H1 (cell line): ENCODE data around the gene PELO. TPM values are rescaled to one million over a fixed set of nuclear protein-coding genes. Genes with fewer than 3 reads are reported as not detected.
A peak's percentile ranks its signal among the peaks of the same experiment; 100 is the strongest.

Experiments used
- CTCF ChIA-PET: fragments of 300-600 bp; sonication (Branson Sonifier 250); formaldehyde crosslinking; loops from one replicate; lab custom pipeline; 2021; ENCODE audit not compliant: partially characterized antibody; lab: Charles Lee
- POLR2A ChIA-PET: fragments of 300-600 bp; sonication (Branson Sonifier 250); formaldehyde crosslinking; loops from one replicate; lab custom pipeline; 2021; ENCODE audit warnings: inconsistent platforms; ENCODE audit not compliant: partially characterized antibody; lab: Charles Lee
- DNase-seq, 2 experiments: peaks; one replicate each; pipeline versions ENCODE4 v3.0.0 to v3.0.0-alpha.2; 2010 to 2022; ENCODE audit warnings: low spot score in 2 of 2, low read depth in 1 of 2, mixed read lengths in 1 of 2
- FAIRE-seq: peaks from 2 replicates; lab custom pipeline; 2011; peaks lifted over from hg19 to GRCh38; lab: Jason Lieb, UNC
- H2AFZ ChIP-seq: 2 replicates; pipeline ENCODE4 v1.8.1; 2012; ENCODE audit warnings: low read length, inconsistent platforms
- H2AK5ac ChIP-seq: 2 replicates; pipeline ENCODE4 v1.6.1; 2013; ENCODE audit warnings: low read depth, low read length
- H2BK120ac ChIP-seq: replicated peaks from 2 replicates; pipeline ENCODE3; 2013; ENCODE audit warnings: low read depth, low read length, inconsistent platforms
- H2BK12ac ChIP-seq: 2 replicates; pipeline ENCODE4 v1.6.1; 2013; ENCODE audit warnings: low read depth, low read length
- H2BK15ac ChIP-seq: 2 replicates; pipeline ENCODE4 v1.6.1; 2013; ENCODE audit warnings: low read length
- H2BK20ac ChIP-seq: 2 replicates; pipeline ENCODE4 v1.6.1; 2013; ENCODE audit warnings: low read length
- H2BK5ac ChIP-seq: 2 replicates; pipeline ENCODE4 v1.6.1; 2013; ENCODE audit warnings: low read depth, low read length
- H3K14ac ChIP-seq: 2 replicates; pipeline ENCODE4 v1.6.1; 2013; ENCODE audit warnings: inconsistent platforms; ENCODE audit not compliant: insufficient read length
- H3K18ac ChIP-seq: 2 replicates; pipeline ENCODE4 v1.6.1; 2013; ENCODE audit warnings: low read length; ENCODE audit errors: extremely low read depth
- H3K23ac ChIP-seq: 2 replicates; pipeline ENCODE4 v1.6.1; 2013; ENCODE audit warnings: inconsistent platforms; ENCODE audit not compliant: insufficient read length
- H3K23me2 ChIP-seq: 2 replicates; pipeline ENCODE4 v1.6.1; 2013; ENCODE audit warnings: low read depth, low read length
- H3K27ac ChIP-seq: 2 replicates; pipeline ENCODE4 v1.6.1; 2011; ENCODE audit warnings: low read depth, low read length, inconsistent platforms
- H3K27me3 ChIP-seq, 4 experiments: replicated peaks in 1 of 4; 1 replicate in 1 of 4; 2 replicates in 3 of 4; pipeline versions ENCODE4 v1.6.1 to v1.8.1; 2011 to 2013; ENCODE audit warnings: low read length in 3 of 4, mild to moderate bottlenecking in 3 of 4, inconsistent platforms in 2 of 4, mixed read lengths in 2 of 4, moderate library complexity in 1 of 4; ENCODE audit not compliant: control insufficient read depth in 3 of 4, insufficient read depth in 3 of 4; ENCODE audit errors: extremely low read depth in 1 of 4
- H3K36me3 ChIP-seq, 4 experiments: 2 replicates each; pipeline versions ENCODE4 v1.6.1 to v1.8.1; 2011 to 2013; ENCODE audit warnings: mild to moderate bottlenecking in 4 of 4, low read length in 3 of 4, moderate library complexity in 2 of 4, control low read depth in 1 of 4, inconsistent platforms in 1 of 4; ENCODE audit not compliant: insufficient read depth in 4 of 4, control insufficient read depth in 2 of 4
- H3K4ac ChIP-seq: replicated peaks from 2 replicates; pipeline ENCODE3; 2013; ENCODE audit warnings: low read length, low read depth, mixed read lengths, inconsistent platforms; ENCODE audit not compliant: insufficient read length
- H3K4me1 ChIP-seq, 4 experiments: replicated peaks in 1 of 4; 1 replicate in 1 of 4; 2 replicates in 3 of 4; pipeline versions ENCODE4 v1.6.1 to v1.8.1; 2011 to 2013; ENCODE audit warnings: low read length in 3 of 4, inconsistent platforms in 2 of 4, mixed read lengths in 1 of 4; ENCODE audit not compliant: insufficient read depth in 4 of 4, control insufficient read depth in 3 of 4
- H3K4me2 ChIP-seq, 2 experiments: 2 replicates each; pipeline versions ENCODE4 v1.6.1 to v1.8.1; 2011 to 2013; ENCODE audit warnings: low read depth in 2 of 2, low read length in 2 of 2, control low read depth in 1 of 2, inconsistent platforms in 1 of 2, mild to moderate bottlenecking in 1 of 2; ENCODE audit not compliant: insufficient read depth in 1 of 2
- H3K4me3 ChIP-seq, 4 experiments: fragments of 200-600, 300-600 bp in 1 of 4; sonication (generic), shearing (Covaris generic), sonication (Bioruptor Twin) in 1 of 4; 2 replicates each; pipeline versions ENCODE4 v1.5.1 to v1.8.1; 2011 to 2016; ENCODE audit warnings: low read length in 4 of 4, low read depth in 3 of 4, control low read depth in 2 of 4, inconsistent platforms in 2 of 4, mild to moderate bottlenecking in 2 of 4, mixed read lengths in 1 of 4, moderate library complexity in 1 of 4; ENCODE audit not compliant: insufficient read depth in 2 of 4; ENCODE audit errors: extremely low read depth in 1 of 4
- H3K56ac ChIP-seq: replicated peaks from 2 replicates; pipeline ENCODE3; 2013; ENCODE audit warnings: low read depth, mild to moderate bottlenecking, mixed read lengths, low read length, inconsistent platforms; ENCODE audit not compliant: insufficient read length
- H3K79me1 ChIP-seq: 2 replicates; pipeline ENCODE4 v1.6.1; 2013; ENCODE audit warnings: low read depth, low read length, control low read depth
- H3K79me2 ChIP-seq, 2 experiments: 2 replicates each; pipeline versions ENCODE4 v1.6.1 to v1.8.1; 2012 to 2013; ENCODE audit warnings: low read length in 2 of 2, mild to moderate bottlenecking in 2 of 2, inconsistent platforms in 1 of 2; ENCODE audit not compliant: insufficient read depth in 2 of 2, control insufficient read depth in 1 of 2
- H3K9ac ChIP-seq, 4 experiments: replicated peaks in 1 of 4; 1 replicate in 1 of 4; 2 replicates in 3 of 4; pipeline versions ENCODE4 v1.6.1 to v1.8.1; 2011 to 2013; ENCODE audit warnings: low read depth in 3 of 4, low read length in 3 of 4, control low read depth in 2 of 4, mild to moderate bottlenecking in 2 of 4, moderate library complexity in 2 of 4, inconsistent platforms in 1 of 4; ENCODE audit errors: extremely low read depth in 1 of 4
- H3K9me3 ChIP-seq, 2 experiments: 2 replicates each; pipeline versions ENCODE4 v1.6.1 to v1.8.1; 2012 to 2013; ENCODE audit warnings: mild to moderate bottlenecking in 2 of 2, moderate library complexity in 2 of 2, control low read depth in 1 of 2, inconsistent platforms in 1 of 2, low read depth in 1 of 2, low read length in 1 of 2, mixed read lengths in 1 of 2; ENCODE audit not compliant: insufficient read depth in 2 of 2
- H4K20me1 ChIP-seq, 2 experiments: replicated peaks in 1 of 2; 2 replicates each; pipeline versions ENCODE3 to v1.8.1; 2011 to 2013; ENCODE audit warnings: inconsistent platforms in 2 of 2, low read length in 2 of 2, mild to moderate bottlenecking in 1 of 2; ENCODE audit not compliant: insufficient read depth in 2 of 2, control insufficient read depth in 1 of 2
- H4K5ac ChIP-seq: 2 replicates; pipeline ENCODE4 v1.6.1; 2013; ENCODE audit warnings: low read length, low read depth, mixed read lengths, inconsistent platforms; ENCODE audit not compliant: insufficient read length
- H4K8ac ChIP-seq: 2 replicates; pipeline ENCODE4 v1.8.0; 2013; ENCODE audit warnings: mild to moderate bottlenecking, moderate library complexity, low read length, inconsistent platforms; ENCODE audit not compliant: insufficient read depth; ENCODE audit errors: extremely low read depth
- H4K91ac ChIP-seq: replicated peaks from 2 replicates; pipeline ENCODE3; 2013; ENCODE audit warnings: low read length, mixed read lengths, inconsistent platforms; ENCODE audit not compliant: insufficient read length
- BACH1 ChIP-seq: IDR thresholded peaks from 2 replicates; pipeline ENCODE4 v1.6.1; 2012; ENCODE audit warnings: low read length, improper control_type of control experiment
- CBX5 ChIP-seq: fragments of 300-800, 300-1000 bp; sonication (generic); IDR thresholded peaks from 2 replicates; pipeline ENCODE4 v1.7.1; 2016; ENCODE audit warnings: antibody characterized with exemption, low read length, low read depth
- GTF2F1 ChIP-seq: IDR thresholded peaks from 2 replicates; pipeline ENCODE4 v1.6.1; 2012; ENCODE audit warnings: low read depth, low read length, improper control_type of control experiment, borderline replicate concordance
- RBBP5 ChIP-seq: IDR thresholded peaks from 2 replicates; pipeline ENCODE4 v1.7.1; 2012; ENCODE audit warnings: low read depth, mild to moderate bottlenecking, inconsistent platforms, low read length, moderate library complexity, borderline replicate concordance
- SP2 ChIP-seq: IDR thresholded peaks from 2 replicates; pipeline ENCODE4 v1.6.1; 2012; ENCODE audit warnings: mild to moderate bottlenecking, low read length, inconsistent platforms
- polyA plus RNA-seq, 7 experiments: library from polyadenylated mRNA; depleted of rRNA in 3 of 7; stranded (reverse) in 5 of 7; unstranded in 2 of 7; fragments of >200 nt in 5 of 7; fragments of 200-250 nt in 2 of 7; gene quantifications; 1 replicate in 5 of 7; 2 replicates in 1 of 7; 4 replicates in 1 of 7; pipeline versions ENCODE4 v1.2.1 to v1.2.3, GENCODE V29; 2011 to 2013; ENCODE audit warnings: missing spikeins in 2 of 7, mixed read lengths in 2 of 7
- total RNA-seq: library from RNA; stranded (reverse); fragmentation: NEBNext Ultra II Directional; extraction: Animal tissue kit (Norgen Biotek cat#: 25700); gene quantifications from 2 replicates; pipeline ENCODE4 v1.2.1, GENCODE V29; 2021

Gene PELO
- total and polyA plus RNA-seq, 2 of the 8 experiments (the other 6 are each of a cell fraction or from before 2014, with no cell fraction given), result 10.8 to 18.5 TPM

DNA sequence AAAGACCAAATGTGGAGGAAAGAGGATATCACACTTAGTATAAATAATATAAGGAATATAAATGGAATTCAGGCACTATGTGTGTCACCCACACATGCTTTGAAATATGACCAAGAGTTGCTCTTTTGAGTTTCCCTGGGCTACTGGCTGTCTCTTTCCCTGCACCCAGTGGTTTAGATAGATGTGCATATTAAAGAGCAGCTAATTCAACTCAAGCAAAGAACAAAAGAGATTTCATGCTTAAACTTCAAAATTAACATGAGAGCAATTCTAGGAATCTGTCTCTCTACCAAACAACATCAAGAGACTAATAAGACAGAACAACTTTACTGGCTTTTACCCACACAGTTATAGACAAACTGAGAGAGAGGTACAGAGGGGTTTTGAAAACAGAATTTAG, 38.0 kb upstream of the PELO start:
- no peak overlapping the region for H4K8ac ChIP-seq
- no peak overlapping the region for H3K18ac ChIP-seq
- ChIA-PET POLR2A (interaction anchor here (0.6 kb wide), 1 partner anchor 22 kb away, joined by 4 read pairs; no protein-coding TSS in a partner anchor), CTCF (no interaction called here)
- H3K36me3 ChIP-seq, result no peaks in the 10 kb centered on the region
- no peak overlapping the region for H3K9ac ChIP-seq
- no peak overlapping the region for H3K27ac ChIP-seq
- H3K56ac ChIP-seq, result no peak overlapping the region
- H3K79me1 ChIP-seq, result no peaks in the 10 kb centered on the region
- H3K23me2 ChIP-seq, result peaks cover 2% of the 10 kb centered on the region; the same call in 1 of the 2 replicates
- H3K4me3 ChIP-seq, result no peak overlapping the region
- H2AFZ ChIP-seq, result 0 out of 2 replicates have a peak overlapping the region, but pooled peaks have one; percentile 85
- H3K14ac ChIP-seq, result no peak overlapping the region
- H3K27me3 ChIP-seq, result no peaks in the 10 kb centered on the region
- H3K79me2 ChIP-seq, result no peaks in the 10 kb centered on the region
- no peak overlapping the region for H2BK120ac ChIP-seq
- no peak overlapping the region for H3K4ac ChIP-seq
- H2BK15ac ChIP-seq, result no peak overlapping the region
- no peaks in the 10 kb centered on the region for H3K9me3 ChIP-seq
- TF ChIP-seq CBX5, result no peak
- TF ChIP-seq RBBP5, result no peak
- TF ChIP-seq GTF2F1, result no peak
- TF ChIP-seq BACH1, result no peak
- TF ChIP-seq SP2, result no peak
- H4K20me1 ChIP-seq, result no peaks in the 10 kb centered on the region
- H4K5ac ChIP-seq, result no peak overlapping the region
- H4K91ac ChIP-seq, result no peak overlapping the region
- H2AK5ac ChIP-seq, result no peak overlapping the region
- no peak overlapping the region for H2BK20ac ChIP-seq
- H3K4me2 ChIP-seq, result no peak overlapping the region; a peak in 2 of 4 replicates
- peaks cover 0 to 4% (median 0%) of the 10 kb centered on the region in 4 experiments; a peak in 2 of 7 replicates for H3K4me1 ChIP-seq
- H2BK12ac ChIP-seq, result no peak overlapping the region
- DNase-seq (no peak), FAIRE-seq (no peak)
- H3K23ac ChIP-seq, result no peak overlapping the region
- H2BK5ac ChIP-seq, result no peak overlapping the region
